Measurements from ENCODE around the gene NOX3.
"Not testable (repeated sequence)": the region's sequence is repeated elsewhere in the genome, so short reads cannot be mapped to it uniquely, and the experiment has no call there.

The NOX3 gene

DNA sequence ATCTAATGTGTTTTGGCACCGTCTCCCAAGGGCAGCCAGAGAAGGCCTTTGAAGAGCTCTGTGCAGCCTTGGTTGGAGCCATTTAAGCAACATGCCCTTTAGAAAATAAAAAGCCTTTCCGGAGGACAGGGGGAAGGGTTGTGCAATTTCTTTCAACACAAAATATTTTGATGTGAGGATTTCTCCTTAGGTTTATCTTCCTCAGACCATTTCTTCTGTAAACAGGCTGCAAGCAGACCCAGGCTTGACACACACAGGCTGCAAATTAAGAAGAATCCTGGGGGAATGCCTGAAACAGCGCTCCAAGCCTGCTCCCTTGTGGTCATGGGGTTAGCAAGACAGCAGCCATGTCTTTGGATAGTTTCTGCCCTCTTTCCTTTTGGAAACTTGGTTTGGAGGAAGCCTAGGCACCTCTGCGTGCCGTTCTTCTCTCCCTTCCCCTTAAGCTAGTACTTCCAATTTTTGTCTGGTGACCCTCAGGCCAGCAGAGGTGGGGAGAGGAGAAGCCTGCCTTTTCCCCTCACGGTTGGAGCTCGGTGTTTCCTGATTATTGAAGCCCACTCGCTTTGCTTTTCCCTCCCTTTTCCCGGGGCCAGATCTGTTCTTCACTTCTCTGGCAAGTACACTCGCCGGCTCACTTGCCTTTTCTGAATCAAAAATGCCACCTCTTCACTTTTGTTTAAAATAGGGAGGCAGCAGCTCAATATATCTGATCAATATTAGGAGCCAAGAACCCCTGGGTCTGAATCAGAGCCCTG, 39.6 kb upstream of the NOX3 start:
- DNase-seq (ENCODE audit: low read depth) = no peak
- no peak overlapping the region for H3K4me3 ChIP-seq (ENCODE audit: low read depth, low read length)
- TF ChIP-seq CTCF (IDR thresholded peaks at IDR 0.05; ENCODE audit: insufficient read depth, low read depth, low read length, missing control alignments) = no peak

GRCh38 chr6:155493694-155494143, 38.1 kb upstream of the NOX3 start:
- no peak for TF ChIP-seq CTCF (IDR thresholded peaks at IDR 0.05; ENCODE audit: insufficient read depth, low read depth, low read length, missing control alignments)
- no peak overlapping the region for H3K4me3 ChIP-seq (ENCODE audit: low read depth, low read length)
- DNase-seq (ENCODE audit: low read depth) = peak; percentile 88

DNA sequence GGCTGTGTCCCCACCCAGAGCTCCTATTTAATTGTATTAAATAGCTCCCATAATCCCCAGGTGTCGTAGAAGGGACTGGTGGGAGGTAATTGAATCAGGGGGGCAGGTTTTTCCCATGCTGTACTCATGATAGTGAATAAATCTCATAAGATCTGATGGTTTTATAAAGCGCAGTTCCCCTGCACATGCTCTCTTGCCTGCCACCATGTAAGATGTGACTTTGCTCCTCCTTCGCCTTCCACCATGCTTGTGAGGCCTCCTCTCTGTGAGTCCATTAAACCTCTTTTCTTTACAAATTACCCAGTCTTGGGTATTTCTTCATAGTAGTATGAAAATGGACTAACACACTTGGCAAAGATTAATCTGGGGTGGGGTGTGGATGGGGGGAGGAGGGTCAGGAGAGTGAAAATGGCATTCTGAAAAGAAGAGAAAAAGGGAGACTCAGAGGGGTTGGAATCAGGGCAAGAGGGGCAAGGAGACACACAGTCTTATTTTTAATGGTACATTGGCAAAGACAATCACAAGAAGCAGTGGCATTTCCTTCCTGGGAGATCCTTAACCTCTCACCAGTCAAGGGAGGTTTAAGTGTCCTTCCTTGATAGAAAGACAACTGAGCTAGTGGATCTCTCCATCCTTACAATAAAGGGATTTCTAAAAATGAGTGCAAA, 37.5 kb upstream of the NOX3 start:
- no peak for TF ChIP-seq CTCF (IDR thresholded peaks at IDR 0.05; ENCODE audit: insufficient read depth, low read depth, low read length, missing control alignments)
- H3K4me3 ChIP-seq (ENCODE audit: low read depth, low read length) = no peak overlapping the region
- DNase-seq (ENCODE audit: low read depth) = no peak

DNA sequence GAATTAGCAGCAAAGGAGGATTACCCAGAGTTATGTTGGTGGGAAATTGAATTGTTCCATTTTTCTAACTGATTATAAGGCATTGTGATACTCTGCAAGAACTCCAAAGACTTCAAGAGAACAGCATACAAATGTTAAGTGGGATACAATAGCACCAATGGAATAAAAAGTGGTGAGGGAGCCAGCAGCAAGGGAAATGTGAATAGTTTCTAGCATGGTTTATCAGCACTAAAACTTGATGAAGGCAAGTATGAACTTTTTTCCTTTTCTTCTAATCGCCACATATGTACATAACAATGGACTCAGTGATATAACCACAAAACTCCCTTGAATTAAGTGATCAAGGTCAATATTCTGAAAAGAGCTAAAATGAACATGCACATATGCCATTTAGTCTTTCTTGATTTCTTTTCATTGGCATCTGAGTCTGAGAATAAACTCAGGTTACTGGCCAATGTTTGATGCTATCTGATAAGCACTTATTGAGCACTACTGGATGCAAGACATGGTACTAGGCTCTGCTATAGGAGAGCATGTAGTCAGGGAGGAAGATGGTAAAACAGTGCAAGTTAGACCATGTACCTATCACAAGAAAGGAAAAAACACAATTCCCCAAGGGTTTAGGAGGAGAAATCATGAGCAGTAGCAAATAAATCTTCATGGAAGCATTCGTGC, 36.6 kb upstream of the NOX3 start:
- no peak for DNase-seq (ENCODE audit: low read depth)
- no peak overlapping the region for H3K4me3 ChIP-seq (ENCODE audit: low read depth, low read length)
- TF ChIP-seq CTCF (IDR thresholded peaks at IDR 0.05; ENCODE audit: insufficient read depth, low read depth, low read length, missing control alignments) = no peak

- H3K4me3 ChIP-seq (ENCODE audit: low read depth, low read length) = no peak overlapping the region
- TF ChIP-seq CTCF (IDR thresholded peaks at IDR 0.05; ENCODE audit: insufficient read depth, low read depth, low read length, missing control alignments) = no peak
- DNase-seq (ENCODE audit: low read depth) = no peak
Observed at GRCh38 chr6:155491421-155491820, 35.8 kb upstream of the NOX3 start.

GRCh38 chr6:155488197-155488596, 32.6 kb upstream of the NOX3 start:
- not testable (repeated sequence) for DNase-seq (ENCODE audit: low read depth); H3K4me3 ChIP-seq (ENCODE audit: low read depth, low read length)

GRCh38 chr6:155487371-155488130, 31.9 kb upstream of the NOX3 start:
- TF ChIP-seq CTCF (IDR thresholded peaks at IDR 0.05; ENCODE audit: insufficient read depth, low read depth, low read length, missing control alignments) = no peak
- DNase-seq (ENCODE audit: low read depth) = no peak
- no peak overlapping the region for H3K4me3 ChIP-seq (ENCODE audit: low read depth, low read length)

Data from GM12865 (cell line).